OCI-LY3 (cell line): ENCODE results near the gene FRMPD4.

Source experiments
- H2AFZ ChIP-seq: fragments of 200-600, 300-600 bp; shearing (Covaris generic); 2 replicates; pipeline ENCODE4 v1.6.0; 2014; ENCODE audit warnings: antibody characterized with exemption, low read depth, low read length
- H3K27ac ChIP-seq: fragments of 200-600, 300-600 bp; sonication (generic); 2 replicates; pipeline ENCODE4 v1.5.1; 2014; ENCODE audit warnings: mild to moderate bottlenecking, low read length, moderate library complexity, mixed read lengths
- H3K27me3 ChIP-seq: fragments of 200-600, 300-600 bp; sonication (generic); 2 replicates; pipeline ENCODE4 v1.6.1; 2014; ENCODE audit warnings: low read depth, low read length, mixed read lengths
- H3K36me3 ChIP-seq: fragments of 200-600, 300-600 bp; sonication (generic); replicated peaks from 2 replicates; pipeline ENCODE3; 2014; ENCODE audit warnings: low read depth, low read length, mixed read lengths
- H3K4me1 ChIP-seq: fragments of 300-600, 200-600 bp; sonication (generic); 2 replicates; pipeline ENCODE4 v1.6.1; 2014; ENCODE audit warnings: low read length, mixed read lengths
- H3K4me2 ChIP-seq: fragments of 200-600, 300-600 bp; sonication (generic); 2 replicates; pipeline ENCODE4 v1.6.1; 2014; ENCODE audit warnings: low read length, mixed read lengths
- H3K4me3 ChIP-seq: fragments of 300-600, 200-600 bp; sonication (generic); 2 replicates; pipeline ENCODE4 v1.5.1; 2014; ENCODE audit warnings: antibody characterized with exemption, mild to moderate bottlenecking, low read length, moderate library complexity
- H3K79me2 ChIP-seq: fragments of 300-600, 200-600 bp; shearing (Covaris generic); 2 replicates; pipeline ENCODE4 v1.6.1; 2014; ENCODE audit warnings: mild to moderate bottlenecking, low read length, mixed read lengths
- H3K9ac ChIP-seq: fragments of 300-600, 200-600 bp; shearing (Covaris generic); 2 replicates; pipeline ENCODE4 v1.6.0; 2014; ENCODE audit warnings: mild to moderate bottlenecking, low read length, moderate library complexity
- H3K9me3 ChIP-seq: fragments of 200-600, 300-600 bp; shearing (Covaris generic); 2 replicates; pipeline ENCODE4 v1.6.1; 2014; ENCODE audit warnings: low read length, mixed read lengths; ENCODE audit not compliant: insufficient read depth
- H4K20me1 ChIP-seq: fragments of 200-600, 300-600 bp; sonication (generic); 2 replicates; pipeline ENCODE4 v1.6.1; 2016; ENCODE audit warnings: low read length, mixed read lengths; ENCODE audit not compliant: insufficient read depth
- CTCF ChIP-seq: fragments of 200-600, 300-600 bp; sonication (generic); IDR thresholded peaks from 2 replicates; pipeline ENCODE4 v1.5.1; 2014; ENCODE audit warnings: antibody characterized with exemption, low read length, low read depth
- EZH2phosphoT487 ChIP-seq: fragments of 200-600 bp; shearing (Covaris generic); IDR thresholded peaks from 2 replicates; pipeline ENCODE4 v1.6.1; 2018; ENCODE audit warnings: antibody characterized with exemption, mixed run types, low read depth

The FRMPD4 gene

GRCh38 chrX:12439416-12439815, 301.1 kb downstream of the FRMPD4 start:
- H4K20me1 ChIP-seq, result no peaks in the 10 kb centered on the region
- no peak overlapping the region for H3K27ac ChIP-seq
- H2AFZ ChIP-seq, result no peak overlapping the region

GRCh38 chrX:12440246-12440645, 302.0 kb downstream of the FRMPD4 start:
- H3K4me2 ChIP-seq, result no peak overlapping the region
- peaks cover 52% of the 10 kb centered on the region for H3K4me1 ChIP-seq
- H3K9me3 ChIP-seq, result no peaks in the 10 kb centered on the region
- peaks cover 4% of the 10 kb centered on the region for H3K36me3 ChIP-seq
- no peak overlapping the region for H3K27ac ChIP-seq
- H4K20me1 ChIP-seq, result no peaks in the 10 kb centered on the region
- H3K4me3 ChIP-seq, result no peak overlapping the region
- TF ChIP-seq CTCF, result no peak
- TF ChIP-seq EZH2phosphoT487, result no peak
- no peak overlapping the region for H3K9ac ChIP-seq
- no peaks in the 10 kb centered on the region for H3K27me3 ChIP-seq
- H2AFZ ChIP-seq, result no peak overlapping the region
- H3K79me2 ChIP-seq, result no peaks in the 10 kb centered on the region

More at GRCh38 chrX:12439416-12439815, 301.1 kb downstream of the FRMPD4 start:
- H3K9me3 ChIP-seq, result no peaks in the 10 kb centered on the region
- H3K79me2 ChIP-seq, result no peaks in the 10 kb centered on the region
- no peak overlapping the region for H3K4me3 ChIP-seq
- H3K4me2 ChIP-seq, result no peak overlapping the region
- H3K4me1 ChIP-seq, result peaks cover 44% of the 10 kb centered on the region
- TF ChIP-seq CTCF, result no peak
- no peak for TF ChIP-seq EZH2phosphoT487
- H3K36me3 ChIP-seq, result peaks cover 4% of the 10 kb centered on the region
- H3K27me3 ChIP-seq, result no peaks in the 10 kb centered on the region
- H3K9ac ChIP-seq, result no peak overlapping the region

GRCh38 chrX:12441381-12442128, 303.3 kb downstream of the FRMPD4 start:
- Histone ChIP-seq H3K27ac (no peak overlapping the region), H3K4me1 (peaks cover 59% of the 10 kb centered on the region), H3K4me2 (no peak overlapping the region), H3K27me3 (no peaks in the 10 kb centered on the region), H3K9ac (no peak overlapping the region), H3K79me2 (no peaks in the 10 kb centered on the region), H2AFZ (no peak overlapping the region), H3K4me3 (no peak overlapping the region), H4K20me1 (no peaks in the 10 kb centered on the region), H3K36me3 (peaks cover 4% of the 10 kb centered on the region), H3K9me3 (no peaks in the 10 kb centered on the region)
- TF ChIP-seq EZH2phosphoT487 (no peak), CTCF (no peak)

- H3K4me2 ChIP-seq, result peak overlapping the region; percentile 60
- peak overlapping the region; percentile 6; the same call in 1 of the 2 replicates for H3K4me3 ChIP-seq
- no peak overlapping the region; the same call in 1 of the 2 replicates for H2AFZ ChIP-seq
- H3K4me1 ChIP-seq, result peaks cover 64% of the 10 kb centered on the region
- H3K27ac ChIP-seq, result peak overlapping the region; percentile 92
- no peaks in the 10 kb centered on the region for H3K9me3 ChIP-seq
- no peaks in the 10 kb centered on the region for H3K79me2 ChIP-seq
- H3K27me3 ChIP-seq, result no peaks in the 10 kb centered on the region
- peaks cover 4% of the 10 kb centered on the region for H3K36me3 ChIP-seq
- no peak for TF ChIP-seq EZH2phosphoT487
- no peak for TF ChIP-seq CTCF
- no peaks in the 10 kb centered on the region for H4K20me1 ChIP-seq
- peak overlapping the region; percentile 50 for H3K9ac ChIP-seq
Measured at GRCh38 chrX:12443534-12444098, 305.3 kb downstream of the FRMPD4 start.
